ENCODE measurements around the gene SLC18A3. TPM values are rescaled to one million over a fixed set of nuclear protein-coding genes. Genes with fewer than 3 reads are reported as not detected.

Gene SLC18A3
- total RNA-seq, 1 experiment from 2014 or later, result not detected

DNA sequence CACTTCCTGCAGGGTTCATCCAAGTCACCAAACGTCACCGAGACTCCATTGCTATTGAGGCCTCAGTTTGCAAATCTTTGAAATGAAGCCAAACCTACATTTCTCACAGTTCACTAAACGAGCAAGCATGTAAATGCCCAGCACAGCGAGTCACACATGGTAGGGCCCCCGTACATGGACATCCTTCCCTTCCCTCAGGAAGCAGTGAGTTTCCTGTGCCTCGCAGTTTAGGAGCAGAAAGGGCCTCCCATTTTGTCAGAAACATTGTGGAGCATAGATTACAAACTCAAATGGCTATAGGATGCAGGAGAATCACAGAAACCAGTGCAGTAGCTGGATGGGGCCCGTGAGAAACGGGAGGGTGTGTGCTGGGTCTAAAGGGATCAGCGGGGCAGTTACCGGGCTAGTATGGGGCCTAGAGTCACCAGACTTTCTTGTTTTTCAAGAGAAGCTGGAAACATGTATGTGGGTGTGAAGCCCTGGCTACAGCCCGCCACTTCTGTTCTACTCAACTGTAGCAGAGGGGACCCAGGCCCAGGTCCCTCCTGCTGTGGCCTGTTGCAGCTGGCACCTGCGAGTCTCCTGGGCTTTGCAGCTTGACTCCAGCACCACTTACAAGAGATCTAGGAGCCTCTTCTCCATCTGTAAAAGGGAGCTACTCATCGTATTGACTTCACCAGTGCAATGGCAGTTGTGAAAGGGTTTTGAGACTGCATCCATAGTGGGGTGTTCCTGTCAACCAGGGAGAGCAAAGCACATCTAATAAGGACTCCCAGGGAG lies 14.2 kb upstream of the SLC18A3 start:
- no TSS peak for BruUV-seq (replicated peaks)
- CTCF ChIA-PET, result no interaction called here
- H3K9me3 Mint-ChIP-seq (ENCODE audit: low read depth, unreplicated experiment), result no peaks in the 10 kb centered on the region
- intact Hi-C loops (cut with micrococcal nuclease; ENCODE audit: unreplicated experiment), result loop anchor here (10.0 kb wide), 2 partner anchors 169 to 319 kb away; partner anchors contain the start of gene OGDHL
- H3K4me3 Mint-ChIP-seq (ENCODE audit: low read depth, unreplicated experiment), result no peak overlapping the region
- no peak overlapping the region for H3K27ac Mint-ChIP-seq (ENCODE audit: unreplicated experiment)
- peaks cover 5% of the 10 kb centered on the region for H3K36me3 Mint-ChIP-seq (ENCODE audit: insufficient read depth, unreplicated experiment)
- TF ChIP-seq, protein P1, sequence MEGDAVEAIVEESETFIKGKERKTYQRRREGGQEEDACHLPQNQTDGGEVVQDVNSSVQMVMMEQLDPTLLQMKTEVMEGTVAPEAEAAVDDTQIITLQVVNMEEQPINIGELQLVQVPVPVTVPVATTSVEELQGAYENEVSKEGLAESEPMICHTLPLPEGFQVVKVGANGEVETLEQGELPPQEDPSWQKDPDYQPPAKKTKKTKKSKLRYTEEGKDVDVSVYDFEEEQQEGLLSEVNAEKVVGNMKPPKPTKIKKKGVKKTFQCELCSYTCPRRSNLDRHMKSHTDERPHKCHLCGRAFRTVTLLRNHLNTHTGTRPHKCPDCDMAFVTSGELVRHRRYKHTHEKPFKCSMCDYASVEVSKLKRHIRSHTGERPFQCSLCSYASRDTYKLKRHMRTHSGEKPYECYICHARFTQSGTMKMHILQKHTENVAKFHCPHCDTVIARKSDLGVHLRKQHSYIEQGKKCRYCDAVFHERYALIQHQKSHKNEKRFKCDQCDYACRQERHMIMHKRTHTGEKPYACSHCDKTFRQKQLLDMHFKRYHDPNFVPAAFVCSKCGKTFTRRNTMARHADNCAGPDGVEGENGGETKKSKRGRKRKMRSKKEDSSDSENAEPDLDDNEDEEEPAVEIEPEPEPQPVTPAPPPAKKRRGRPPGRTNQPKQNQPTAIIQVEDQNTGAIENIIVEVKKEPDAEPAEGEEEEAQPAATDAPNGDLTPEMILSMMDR (IDR thresholded peaks at IDR 0.05; ENCODE audit: unreplicated experiment), result no peak
- peaks cover 53% of the 10 kb centered on the region for H3K27me3 Mint-ChIP-seq (ENCODE audit: unreplicated experiment)
- H3K4me1 Mint-ChIP-seq (ENCODE audit: low read depth, unreplicated experiment), result peaks cover 12% of the 10 kb centered on the region
- DNase-seq, result no peak

DNA sequence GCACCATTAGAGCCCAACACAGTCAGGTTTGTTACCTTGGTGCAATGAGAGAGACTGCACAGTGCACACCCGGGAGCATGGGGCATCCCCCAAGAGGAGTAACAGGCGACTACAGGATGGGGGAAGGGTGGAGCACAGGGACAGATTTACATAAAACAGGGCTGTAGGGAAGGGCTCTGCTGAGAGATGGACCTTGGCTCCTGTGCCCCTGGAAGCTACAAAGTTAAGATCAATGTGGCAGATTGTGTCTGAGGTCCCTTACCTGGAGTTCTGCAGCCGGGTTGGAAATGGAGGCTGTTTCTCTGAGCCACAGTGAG lies 13.7 kb upstream of the SLC18A3 start:
- H3K27ac Mint-ChIP-seq (ENCODE audit: unreplicated experiment), result no peak overlapping the region
- intact Hi-C loops (cut with micrococcal nuclease; ENCODE audit: unreplicated experiment), result loop anchor here (10.0 kb wide), 2 partner anchors 168 to 318 kb away; partner anchors contain the start of gene OGDHL
- DNase-seq, result no peak
- H3K36me3 Mint-ChIP-seq (ENCODE audit: insufficient read depth, unreplicated experiment), result peaks cover 5% of the 10 kb centered on the region
- H3K9me3 Mint-ChIP-seq (ENCODE audit: low read depth, unreplicated experiment), result no peaks in the 10 kb centered on the region
- TF ChIP-seq, protein P1 (IDR thresholded peaks at IDR 0.05; ENCODE audit: unreplicated experiment), result no peak
- H3K27me3 Mint-ChIP-seq (ENCODE audit: unreplicated experiment), result peaks cover 54% of the 10 kb centered on the region
- H3K4me1 Mint-ChIP-seq (ENCODE audit: low read depth, unreplicated experiment), result peaks cover 17% of the 10 kb centered on the region
- no peak overlapping the region for H3K4me3 Mint-ChIP-seq (ENCODE audit: low read depth, unreplicated experiment)
- no TSS peak for BruUV-seq (replicated peaks)
- CTCF ChIA-PET, result no interaction called here

DNA sequence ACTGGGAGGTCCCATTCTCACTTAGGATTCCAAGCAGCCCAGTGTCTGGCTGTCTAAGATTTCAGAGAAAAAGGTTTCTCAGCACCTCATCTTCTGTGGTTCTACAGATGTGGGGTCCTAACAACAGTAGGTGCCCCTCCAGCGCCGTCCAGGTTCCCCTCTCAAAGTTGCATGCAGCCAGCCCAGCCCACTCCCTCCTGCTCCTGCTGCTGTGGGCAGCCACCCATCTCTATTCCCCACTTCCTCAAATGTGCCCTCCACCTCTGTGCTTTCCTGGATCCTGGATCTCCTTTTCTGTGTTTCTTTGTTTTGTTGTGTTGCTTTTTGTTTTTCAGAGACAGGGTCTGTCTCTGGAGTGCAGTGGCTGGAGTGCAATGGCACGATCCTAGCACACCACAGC lies 13.3 kb upstream of the SLC18A3 start:
- H3K4me3 Mint-ChIP-seq (ENCODE audit: low read depth, unreplicated experiment), result no peak overlapping the region
- no peak for DNase-seq
- CTCF ChIA-PET, result no interaction called here
- H3K9me3 Mint-ChIP-seq (ENCODE audit: low read depth, unreplicated experiment), result no peaks in the 10 kb centered on the region
- H3K4me1 Mint-ChIP-seq (ENCODE audit: low read depth, unreplicated experiment), result peaks cover 21% of the 10 kb centered on the region
- no TSS peak for BruUV-seq (replicated peaks)
- peaks cover 54% of the 10 kb centered on the region for H3K27me3 Mint-ChIP-seq (ENCODE audit: unreplicated experiment)
- intact Hi-C loops (cut with micrococcal nuclease; ENCODE audit: unreplicated experiment), result loop anchor here (10.0 kb wide), 2 partner anchors 168 to 318 kb away; partner anchors contain the start of gene OGDHL
- TF ChIP-seq, protein P1 (IDR thresholded peaks at IDR 0.05; ENCODE audit: unreplicated experiment), result no peak
- H3K27ac Mint-ChIP-seq (ENCODE audit: unreplicated experiment), result no peak overlapping the region
- peaks cover 5% of the 10 kb centered on the region for H3K36me3 Mint-ChIP-seq (ENCODE audit: insufficient read depth, unreplicated experiment)

GRCh38 chr10:49597426-49598163 lies 12.5 kb upstream of the SLC18A3 start:
- no peak for DNase-seq
- no TSS peak for BruUV-seq (replicated peaks)
- CTCF ChIA-PET, result no interaction called here
- Mint-ChIP-seq H3K27ac (ENCODE audit: unreplicated experiment) (no peak overlapping the region), H3K4me1 (ENCODE audit: low read depth, unreplicated experiment) (peaks cover 26% of the 10 kb centered on the region), H3K4me3 (ENCODE audit: low read depth, unreplicated experiment) (no peak overlapping the region), H3K36me3 (ENCODE audit: insufficient read depth, unreplicated experiment) (peaks cover 5% of the 10 kb centered on the region), H3K9me3 (ENCODE audit: low read depth, unreplicated experiment) (no peaks in the 10 kb centered on the region), H3K27me3 (ENCODE audit: unreplicated experiment) (peaks cover 58% of the 10 kb centered on the region)
- intact Hi-C loops (cut with micrococcal nuclease; ENCODE audit: unreplicated experiment), result loop anchor here (10.0 kb wide), 2 partner anchors 167 to 317 kb away; partner anchors contain the start of gene OGDHL
- TF ChIP-seq, protein P1 (IDR thresholded peaks at IDR 0.05; ENCODE audit: unreplicated experiment), result no peak

Measured in Calu3 (cell line).